ENCODE measurements around the gene SLC25A45. TPM values are rescaled to one million over a fixed set of nuclear protein-coding genes. Genes with fewer than 3 reads are reported as not detected.

The SLC25A45 gene
- total RNA-seq, 1 donor from 2014 or later, result 7.1 TPM

Other genes with a start within 250 kb of the SLC25A45 start
- 84.4 TPM for gene SYVN1, start 248.1 kb downstream of the SLC25A45 start, total RNA-seq
- not detected for gene SPDYC, start 212.4 kb downstream of the SLC25A45 start, total RNA-seq
- 287 TPM for gene CAPN1, start 200.7 kb downstream of the SLC25A45 start, total RNA-seq
- 8.7 TPM for gene POLA2, start 120.7 kb downstream of the SLC25A45 start, total RNA-seq
- 21.5 TPM for gene CDC42EP2, start 67.8 kb downstream of the SLC25A45 start, total RNA-seq
- 62.6 TPM for gene DPF2, start 48.8 kb downstream of the SLC25A45 start, total RNA-seq
- gene TIGD3, start 27.9 kb downstream of the SLC25A45 start, total RNA-seq, result 0.29 TPM
- 40.8 TPM for gene FRMD8, start 4.0 kb upstream of the SLC25A45 start, total RNA-seq
- gene NEAT1, start 40.2 kb upstream of the SLC25A45 start, total RNA-seq, result 1,012 TPM
- 9,267 TPM for gene MALAT1, start 116.4 kb upstream of the SLC25A45 start, total RNA-seq
- gene SCYL1, start 142.4 kb upstream of the SLC25A45 start, total RNA-seq, result 90.1 TPM
- 257 TPM for gene LTBP3, start 175.7 kb upstream of the SLC25A45 start, total RNA-seq
- gene ZNRD2, start 187.8 kb upstream of the SLC25A45 start, total RNA-seq, result 30.0 TPM
- gene FAM89B, start 189.9 kb upstream of the SLC25A45 start, total RNA-seq, result 68.2 TPM
- 128 TPM for gene EHBP1L1, start 193.4 kb upstream of the SLC25A45 start, total RNA-seq
- 1.1 TPM for gene KCNK7, start 213.2 kb upstream of the SLC25A45 start, total RNA-seq
- gene MAP3K11, start 231.6 kb upstream of the SLC25A45 start, total RNA-seq, result 85.6 TPM
- gene PCNX3, start 233.1 kb upstream of the SLC25A45 start, total RNA-seq, result 52.5 TPM